Calu3 (cell line): ENCODE results near the gene MLIP. TPM values are rescaled to one million over a fixed set of nuclear protein-coding genes. Genes with fewer than 3 reads are reported as not detected.

Experiments used
- BruUV-seq: library from RNA; stranded (reverse); fragments of 400-500 nt; replicated peaks from 2 replicates; lab custom pipeline; 2021; lab: Mats Ljungman, UMichigan
- CTCF ChIA-PET: fragments of 300-600 bp; sonication (Branson Sonifier 250); formaldehyde crosslinking; loops from one replicate; lab custom pipeline; 2022; ENCODE audit warnings: antibody characterized with exemption; lab: Charles Lee
- DNase-seq: peaks from one replicate; pipeline ENCODE4 v3.0.0; 2022
- H3K27ac Mint-ChIP-seq: one replicate; pipeline ENCODE4 v1.8.0; 2022; ENCODE audit warnings: mixed read lengths; ENCODE audit not compliant: unreplicated experiment
- H3K27me3 Mint-ChIP-seq: one replicate; pipeline ENCODE4 v1.8.0; 2022; ENCODE audit warnings: mixed read lengths; ENCODE audit not compliant: unreplicated experiment
- H3K36me3 Mint-ChIP-seq: one replicate; pipeline ENCODE4 v1.8.0; 2022; ENCODE audit warnings: mild to moderate bottlenecking, moderate library complexity, mixed read lengths; ENCODE audit not compliant: insufficient read depth, unreplicated experiment
- H3K4me1 Mint-ChIP-seq: one replicate; pipeline ENCODE4 v1.8.0; 2022; ENCODE audit warnings: mild to moderate bottlenecking, low read depth, mixed read lengths; ENCODE audit not compliant: unreplicated experiment
- H3K4me3 Mint-ChIP-seq: one replicate; pipeline ENCODE4 v1.8.0; 2022; ENCODE audit warnings: mild to moderate bottlenecking, low read depth, moderate library complexity, mixed read lengths; ENCODE audit not compliant: unreplicated experiment
- H3K9me3 Mint-ChIP-seq: one replicate; pipeline ENCODE4 v1.8.0; 2022; ENCODE audit warnings: low read depth, mixed read lengths; ENCODE audit not compliant: unreplicated experiment
- intact Hi-C: fragments of 100-400 bp; cut with micrococcal nuclease; formaldehyde crosslinking; loops from one replicate; pipeline ENCODE4 v1.10.0; 2022; ENCODE audit not compliant: unreplicated experiment
- total RNA-seq: library from RNA; stranded (reverse); gene quantifications from 2 replicates; pipeline ENCODE4 v1.2.3, GENCODE V29; 2022
- TF ChIP-seq, protein P1 (sequence below): fragments of 200-600 bp; IDR thresholded peaks from one replicate; pipeline ENCODE4 v1.8.0; 2022; ENCODE audit warnings: antibody characterized with exemption; ENCODE audit not compliant: unreplicated experiment

MLIP gene
- total RNA-seq, 1 experiment from 2014 or later: 1.4 TPM

DNA sequence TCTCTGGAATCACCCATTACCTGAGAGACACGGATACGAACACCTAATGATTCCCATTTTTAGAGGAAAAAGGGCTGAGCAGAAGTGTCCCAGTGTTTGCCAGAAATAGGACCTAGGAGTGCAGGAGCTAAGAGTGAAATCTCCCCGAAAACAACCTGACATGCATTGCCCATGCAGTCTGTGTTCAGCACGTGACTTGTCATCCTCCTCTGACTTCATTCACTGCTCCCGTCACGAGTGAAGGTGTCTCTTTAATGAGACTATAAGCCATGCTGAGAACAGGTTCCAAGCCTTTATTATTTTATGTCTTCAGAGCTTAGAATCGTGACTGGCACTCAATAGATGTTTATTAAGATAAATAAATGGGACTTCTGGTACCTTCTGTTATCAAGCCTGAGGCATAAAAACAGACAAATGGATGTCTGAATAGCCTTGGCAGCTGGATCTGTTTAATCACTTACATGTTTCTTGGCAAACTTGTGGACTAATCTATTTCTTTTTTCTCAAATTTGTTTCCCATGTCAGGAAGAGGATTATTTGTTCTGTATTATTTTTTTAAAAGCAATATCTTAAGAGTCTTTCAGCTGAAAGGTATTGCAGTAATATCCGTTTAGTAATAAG lies 3.7 kb upstream of the MLIP start:
- TF ChIP-seq, protein P1, sequence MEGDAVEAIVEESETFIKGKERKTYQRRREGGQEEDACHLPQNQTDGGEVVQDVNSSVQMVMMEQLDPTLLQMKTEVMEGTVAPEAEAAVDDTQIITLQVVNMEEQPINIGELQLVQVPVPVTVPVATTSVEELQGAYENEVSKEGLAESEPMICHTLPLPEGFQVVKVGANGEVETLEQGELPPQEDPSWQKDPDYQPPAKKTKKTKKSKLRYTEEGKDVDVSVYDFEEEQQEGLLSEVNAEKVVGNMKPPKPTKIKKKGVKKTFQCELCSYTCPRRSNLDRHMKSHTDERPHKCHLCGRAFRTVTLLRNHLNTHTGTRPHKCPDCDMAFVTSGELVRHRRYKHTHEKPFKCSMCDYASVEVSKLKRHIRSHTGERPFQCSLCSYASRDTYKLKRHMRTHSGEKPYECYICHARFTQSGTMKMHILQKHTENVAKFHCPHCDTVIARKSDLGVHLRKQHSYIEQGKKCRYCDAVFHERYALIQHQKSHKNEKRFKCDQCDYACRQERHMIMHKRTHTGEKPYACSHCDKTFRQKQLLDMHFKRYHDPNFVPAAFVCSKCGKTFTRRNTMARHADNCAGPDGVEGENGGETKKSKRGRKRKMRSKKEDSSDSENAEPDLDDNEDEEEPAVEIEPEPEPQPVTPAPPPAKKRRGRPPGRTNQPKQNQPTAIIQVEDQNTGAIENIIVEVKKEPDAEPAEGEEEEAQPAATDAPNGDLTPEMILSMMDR: no peak
- CTCF ChIA-PET: no interaction called here
- Mint-ChIP-seq H3K36me3 (no peaks in the 10 kb centered on the region), H3K27me3 (no peaks in the 10 kb centered on the region), H3K4me3 (no peak overlapping the region), H3K9me3 (no peaks in the 10 kb centered on the region), H3K4me1 (peaks cover 7% of the 10 kb centered on the region), H3K27ac (no peak overlapping the region)
- intact Hi-C loops: no loop called here
- BruUV-seq: no TSS peak
- no peak for DNase-seq

DNA sequence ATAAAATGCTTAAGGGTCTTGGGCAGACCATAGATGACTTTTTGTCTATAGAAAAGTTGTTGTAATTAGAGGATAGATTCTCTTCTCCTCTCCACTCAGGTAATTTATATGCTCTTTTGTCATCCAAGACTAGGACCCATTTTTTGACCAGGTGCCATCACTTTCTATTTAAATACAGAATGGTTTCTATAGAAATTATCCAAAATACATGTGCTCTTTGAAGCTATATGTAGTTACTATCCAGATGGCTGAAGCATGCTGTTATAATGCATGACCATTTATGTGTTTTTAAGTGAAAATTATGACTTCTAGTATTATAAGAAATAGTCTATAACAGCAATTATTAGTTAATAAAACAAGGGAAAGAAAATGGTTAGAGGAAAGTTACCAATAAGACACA lies 3.0 kb upstream of the MLIP start:
- H3K27ac Mint-ChIP-seq: no peak overlapping the region
- H3K27me3 Mint-ChIP-seq: no peaks in the 10 kb centered on the region
- no peaks in the 10 kb centered on the region for H3K36me3 Mint-ChIP-seq
- TF ChIP-seq, protein P1: no peak
- BruUV-seq: no TSS peak
- peaks cover 7% of the 10 kb centered on the region for H3K4me1 Mint-ChIP-seq
- CTCF ChIA-PET: no interaction called here
- no peaks in the 10 kb centered on the region for H3K9me3 Mint-ChIP-seq
- intact Hi-C loops: no loop called here
- DNase-seq: no peak
- H3K4me3 Mint-ChIP-seq: no peak overlapping the region

- no peaks in the 10 kb centered on the region for H3K27me3 Mint-ChIP-seq
- intact Hi-C loops: no loop called here
- H3K4me1 Mint-ChIP-seq: peaks cover 19% of the 10 kb centered on the region
- TF ChIP-seq, protein P1: no peak
- H3K27ac Mint-ChIP-seq: no peak overlapping the region
- no peaks in the 10 kb centered on the region for H3K36me3 Mint-ChIP-seq
- DNase-seq: no peak
- CTCF ChIA-PET: no interaction called here
- no peaks in the 10 kb centered on the region for H3K9me3 Mint-ChIP-seq
- H3K4me3 Mint-ChIP-seq: no peak overlapping the region
- no TSS peak for BruUV-seq
Measured at GRCh38 chr6:54109586-54109985, 1.7 kb upstream of the MLIP start.

DNA sequence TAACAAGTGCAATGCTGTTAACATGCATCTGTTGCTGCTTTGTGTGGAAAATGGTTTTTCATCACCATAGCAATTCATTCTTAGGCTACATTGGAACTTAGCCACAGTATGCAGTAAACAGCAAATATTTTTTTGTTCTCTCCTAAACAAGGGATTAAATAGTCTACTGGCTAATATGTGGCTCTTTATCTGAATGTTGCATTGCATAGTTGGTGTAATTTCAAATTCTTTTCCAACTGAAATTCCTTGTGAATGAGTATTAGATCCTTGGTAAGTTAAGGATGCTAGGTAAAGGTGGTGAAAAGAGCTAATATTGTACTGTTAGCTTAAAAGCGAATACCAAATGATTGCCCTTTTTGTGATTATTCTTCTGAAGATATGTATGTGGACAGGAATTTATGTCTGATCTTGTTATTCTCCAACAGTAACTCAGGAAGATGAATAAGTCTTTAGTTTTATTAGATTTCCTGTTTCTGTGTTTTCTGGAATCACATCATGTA lies 958 bp downstream of the MLIP start:
- H3K4me1 Mint-ChIP-seq: peaks cover 27% of the 10 kb centered on the region
- TF ChIP-seq, protein P1: no peak
- DNase-seq: no peak
- no peak overlapping the region for H3K4me3 Mint-ChIP-seq
- peaks cover 4% of the 10 kb centered on the region for H3K9me3 Mint-ChIP-seq
- no peaks in the 10 kb centered on the region for H3K36me3 Mint-ChIP-seq
- intact Hi-C loops: no loop called here
- no peaks in the 10 kb centered on the region for H3K27me3 Mint-ChIP-seq
- H3K27ac Mint-ChIP-seq: no peak overlapping the region
- CTCF ChIA-PET: interaction anchor here (1.4 kb wide), 1 partner anchor 125 kb away, joined by 4 read pairs; no protein-coding TSS in a partner anchor
- BruUV-seq: no TSS peak
